Naive thymus-derived CD4-positive, alpha-beta T cell (primary cell): ENCODE data around the gene MAGI2. TPM values are rescaled to one million over a fixed set of nuclear protein-coding genes. Genes with fewer than 3 reads are reported as not detected.

Source experiments
- ATAC-seq: fragments of 150-1000 bp; cut with Tn5 transposase; 2 replicates; pipeline ENCODE4 v1.10.0; 2021; ENCODE audit warnings: mild to moderate bottlenecking, moderate library complexity
- CTCF ChIA-PET: fragments of 350-600 bp; sonication (Branson Sonifier 250); formaldehyde crosslinking; loops from one replicate; lab custom pipeline; 2021; ENCODE audit warnings: antibody characterized with exemption; lab: Charles Lee
- POLR2A ChIA-PET: fragments of 350-600 bp; sonication (Branson Sonifier 250); formaldehyde crosslinking; loops from one replicate; lab custom pipeline; 2021; ENCODE audit warnings: antibody characterized with exemption, inconsistent platforms; lab: Charles Lee
- DNase-seq, 9 donors: peaks; one replicate each; pipeline versions ENCODE4 v3.0.0 to v3.0.0-alpha.2; 2020 to 2022; ENCODE audit warnings: mixed read lengths in 1 of 9
- H3K27ac ChIP-seq: one replicate; pipeline ENCODE4 v1.7.0; 2013; ENCODE audit warnings: mild to moderate bottlenecking, low read depth, low read length, moderate library complexity
- H3K27me3 ChIP-seq, 2 donors: one replicate each; pipeline ENCODE4 v1.7.0; 2013; ENCODE audit warnings: low read length in 2 of 2, mild to moderate bottlenecking in 2 of 2, moderate library complexity in 2 of 2; ENCODE audit not compliant: control insufficient read depth in 2 of 2, insufficient read depth in 2 of 2
- H3K36me3 ChIP-seq, 3 experiments: 1 replicate in 2 of 3; 2 replicates in 1 of 3; pipeline ENCODE4 v1.7.0; 2013; ENCODE audit warnings: low read length in 3 of 3, mild to moderate bottlenecking in 3 of 3, moderate library complexity in 1 of 3; ENCODE audit not compliant: insufficient read depth in 3 of 3, control insufficient read depth in 2 of 3
- H3K4me1 ChIP-seq, 2 donors: one replicate each; pipeline ENCODE4 v1.7.0; 2013; ENCODE audit warnings: low read length in 2 of 2, mild to moderate bottlenecking in 2 of 2, moderate library complexity in 1 of 2; ENCODE audit not compliant: control insufficient read depth in 2 of 2, insufficient read depth in 2 of 2
- H3K4me3 ChIP-seq: 2 replicates; pipeline ENCODE4 v1.7.0; 2013; ENCODE audit warnings: mild to moderate bottlenecking, low read length
- H3K9me3 ChIP-seq, 3 experiments: 1 replicate in 2 of 3; 2 replicates in 1 of 3; pipeline ENCODE4 v1.7.0; 2013; ENCODE audit warnings: low read length in 3 of 3; ENCODE audit not compliant: control insufficient read depth in 2 of 3
- H3K27ac Mint-ChIP-seq, 9 donors: one replicate each; pipeline ENCODE4 v1.8.0; 2020 to 2022; ENCODE audit warnings: mixed read lengths in 9 of 9, mild to moderate bottlenecking in 8 of 9, moderate library complexity in 5 of 9, inconsistent platforms in 2 of 9
- H3K27me3 Mint-ChIP-seq, 5 donors: one replicate each; pipeline ENCODE4 v1.8.0; 2021 to 2022; ENCODE audit warnings: mixed read lengths in 5 of 5, mild to moderate bottlenecking in 1 of 5
- H3K36me3 Mint-ChIP-seq, 5 donors: one replicate each; pipeline ENCODE4 v1.8.0; 2020 to 2022; ENCODE audit warnings: mixed read lengths in 5 of 5, mild to moderate bottlenecking in 3 of 5, inconsistent platforms in 1 of 5
- H3K4me1 Mint-ChIP-seq, 7 donors: one replicate each; pipeline ENCODE4 v1.8.0; 2020 to 2022; ENCODE audit warnings: mixed read lengths in 7 of 7, mild to moderate bottlenecking in 3 of 7, inconsistent platforms in 1 of 7
- H3K4me3 Mint-ChIP-seq, 10 donors: one replicate each; pipeline ENCODE4 v1.8.0; 2020 to 2022; ENCODE audit warnings: mild to moderate bottlenecking in 10 of 10, mixed read lengths in 10 of 10, moderate library complexity in 6 of 10, inconsistent platforms in 2 of 10
- H3K9me3 Mint-ChIP-seq, 11 donors: one replicate each; pipeline ENCODE4 v1.8.0; 2020 to 2022; ENCODE audit warnings: mixed read lengths in 11 of 11, mild to moderate bottlenecking in 4 of 11, inconsistent platforms in 1 of 11, moderate library complexity in 1 of 11
- intact Hi-C, 2 donors: fragments of 100-400 bp; cut with micrococcal nuclease; formaldehyde crosslinking; loops; one replicate each; pipeline ENCODE4 v1.15.1; 2023
- polyA plus RNA-seq, 2 donors: library from polyadenylated mRNA; unstranded; fragments of 300-500 nt; fragmentation: Illumina TruSeq; gene quantifications; one replicate each; pipeline ENCODE4 v1.2.3, GENCODE V29; 2021
- total RNA-seq, 6 experiments: library from RNA in 5 of 6; stranded (reverse) in 5 of 6; gene quantifications; 1 replicate in 5 of 6; 2 replicates in 1 of 6; pipeline ENCODE4 v1.2.3 and lab custom pipeline; 2021 to 2026

The MAGI2 gene
- total and polyA plus RNA-seq, 7 experiments from 2014 or later: 0.05 to 0.67 (median 0.15) TPM; not detected in 3

DNA sequence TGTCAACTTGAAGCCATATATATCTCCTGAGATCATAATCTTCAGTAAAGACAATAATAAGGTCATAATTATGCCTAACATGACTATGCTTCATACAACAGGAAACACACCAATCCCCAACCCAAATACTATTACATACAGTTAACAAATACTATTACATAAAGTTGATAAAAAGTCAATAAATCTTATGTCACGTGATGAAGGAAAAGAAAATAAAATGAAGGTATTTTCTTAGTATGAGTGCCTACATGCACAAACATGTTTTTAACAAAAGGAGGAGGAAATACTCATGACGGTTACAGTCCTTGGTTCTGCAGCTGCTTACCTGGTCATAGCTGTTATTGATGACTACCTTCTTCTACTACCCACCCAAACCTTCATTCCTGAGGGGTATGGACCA lies 844.2 kb downstream of the MAGI2 start:
- H3K4me1 Mint-ChIP-seq: no peaks in the 10 kb centered on the region
- intact Hi-C loops: no loop called here
- DNase-seq (no peak), ATAC-seq (no peak)
- Histone ChIP-seq H3K27ac (no peak overlapping the region), H3K27me3 (no peaks in the 10 kb centered on the region), H3K4me3 (no peak overlapping the region), H3K4me1 (no peaks in the 10 kb centered on the region), H3K36me3 (no peaks in the 10 kb centered on the region), H3K9me3 (no peaks in the 10 kb centered on the region)
- H3K27ac Mint-ChIP-seq: no peak overlapping the region
- ChIA-PET POLR2A (no interaction called here), CTCF (no interaction called here)
- H3K27me3 Mint-ChIP-seq: no peaks in the 10 kb centered on the region
- H3K36me3 Mint-ChIP-seq: no peaks in the 10 kb centered on the region
- H3K9me3 Mint-ChIP-seq: peaks cover 0 to 6% (median 0%) of the 10 kb centered on the region in 11 donors
- H3K4me3 Mint-ChIP-seq: no peak overlapping the region

DNA sequence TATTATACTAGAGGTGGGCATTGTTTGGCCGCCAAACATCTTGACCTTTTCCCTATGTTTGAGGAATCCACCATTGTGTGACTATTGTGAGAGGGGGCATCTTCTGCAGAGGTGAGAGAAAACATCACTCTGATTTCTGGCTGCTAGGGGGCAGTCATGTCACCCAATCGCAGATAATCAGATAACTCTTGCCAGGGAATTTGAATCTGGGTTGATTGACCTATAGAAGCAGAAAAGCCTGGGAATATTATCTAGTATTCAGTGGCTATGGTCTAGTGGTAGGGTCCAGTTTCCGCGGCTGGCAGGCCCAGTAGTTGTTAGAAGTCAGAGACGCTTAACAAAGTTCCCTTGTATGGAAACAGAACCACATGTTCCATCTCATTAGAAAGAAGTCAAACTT lies 846.4 kb downstream of the MAGI2 start:
- no peaks in the 10 kb centered on the region for H3K27me3 Mint-ChIP-seq
- Histone ChIP-seq H3K36me3 (no peaks in the 10 kb centered on the region), H3K9me3 (no peaks in the 10 kb centered on the region), H3K27ac (no peak overlapping the region), H3K4me3 (no peak overlapping the region), H3K27me3 (no peaks in the 10 kb centered on the region), H3K4me1 (no peaks in the 10 kb centered on the region)
- H3K36me3 Mint-ChIP-seq: no peaks in the 10 kb centered on the region
- ChIA-PET POLR2A (no interaction called here), CTCF (no interaction called here)
- peaks cover 0 to 6% (median 0%) of the 10 kb centered on the region in 11 donors for H3K9me3 Mint-ChIP-seq
- intact Hi-C loops: no loop called here
- DNase-seq (no peak), ATAC-seq (no peak)
- no peak overlapping the region for H3K27ac Mint-ChIP-seq
- no peak overlapping the region for H3K4me3 Mint-ChIP-seq
- no peaks in the 10 kb centered on the region for H3K4me1 Mint-ChIP-seq

DNA sequence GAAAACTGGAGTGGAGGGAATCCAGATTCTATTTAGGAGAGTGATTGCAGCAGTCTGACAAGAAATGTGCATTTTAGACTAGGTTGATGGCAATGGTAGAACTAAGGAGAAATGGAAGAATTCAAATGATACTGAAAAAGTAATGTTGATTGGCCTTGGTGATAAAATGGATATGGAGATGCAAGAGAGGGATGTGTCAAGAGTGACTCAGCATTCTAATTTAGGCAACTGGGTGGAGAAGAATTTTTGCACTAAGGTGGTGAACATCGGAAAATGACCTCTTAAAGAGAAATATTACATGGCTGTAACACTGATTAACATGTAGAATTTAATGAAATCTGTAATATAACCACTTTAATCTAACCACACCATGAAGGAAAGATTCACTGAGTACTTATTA lies 848.3 kb downstream of the MAGI2 start:
- Histone ChIP-seq H3K27me3 (no peaks in the 10 kb centered on the region), H3K36me3 (no peaks in the 10 kb centered on the region), H3K9me3 (no peaks in the 10 kb centered on the region), H3K27ac (no peak overlapping the region), H3K4me1 (no peaks in the 10 kb centered on the region), H3K4me3 (no peak overlapping the region)
- peaks cover 0 to 6% (median 0%) of the 10 kb centered on the region in 11 donors for H3K9me3 Mint-ChIP-seq
- no peak overlapping the region for H3K27ac Mint-ChIP-seq
- POLR2A ChIA-PET: no interaction called here
- H3K4me1 Mint-ChIP-seq: no peaks in the 10 kb centered on the region
- DNase-seq: no peak
- no peaks in the 10 kb centered on the region for H3K36me3 Mint-ChIP-seq
- CTCF ChIA-PET: no interaction called here
- no peaks in the 10 kb centered on the region for H3K27me3 Mint-ChIP-seq
- H3K4me3 Mint-ChIP-seq: no peak overlapping the region
- intact Hi-C loops: no loop called here
- ATAC-seq: no peak

DNA sequence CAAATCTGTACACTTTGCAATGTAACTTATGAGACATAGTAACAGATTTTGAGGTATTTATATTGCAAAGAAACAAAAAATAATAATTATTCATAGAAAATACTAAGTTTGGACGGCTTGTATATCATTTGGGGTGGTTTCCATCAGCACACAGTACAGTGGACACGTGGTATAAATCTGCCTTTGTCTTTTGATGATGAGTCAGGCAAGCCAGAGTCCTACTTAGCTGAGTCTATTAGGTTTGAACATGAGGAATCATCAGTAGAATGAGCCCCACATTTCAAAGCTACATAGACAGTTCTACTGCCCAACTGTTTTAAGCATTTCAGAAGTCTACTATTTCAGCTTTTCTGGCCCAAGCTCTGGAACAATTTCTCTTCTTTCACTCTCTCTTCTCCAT lies 851.7 kb downstream of the MAGI2 start:
- Histone ChIP-seq H3K27me3 (no peaks in the 10 kb centered on the region), H3K36me3 (no peaks in the 10 kb centered on the region), H3K27ac (no peak overlapping the region), H3K4me3 (no peak overlapping the region), H3K4me1 (no peaks in the 10 kb centered on the region), H3K9me3 (no peaks in the 10 kb centered on the region)
- H3K27me3 Mint-ChIP-seq: no peaks in the 10 kb centered on the region
- DNase-seq (no peak), ATAC-seq (no peak)
- H3K36me3 Mint-ChIP-seq: no peaks in the 10 kb centered on the region
- H3K4me1 Mint-ChIP-seq: no peaks in the 10 kb centered on the region
- no peak overlapping the region for H3K27ac Mint-ChIP-seq
- CTCF ChIA-PET: no interaction called here
- POLR2A ChIA-PET: no interaction called here
- H3K9me3 Mint-ChIP-seq: peaks cover 0 to 1% (median 0%) of the 10 kb centered on the region in 11 donors
- intact Hi-C loops: no loop called here
- no peak overlapping the region for H3K4me3 Mint-ChIP-seq

DNA sequence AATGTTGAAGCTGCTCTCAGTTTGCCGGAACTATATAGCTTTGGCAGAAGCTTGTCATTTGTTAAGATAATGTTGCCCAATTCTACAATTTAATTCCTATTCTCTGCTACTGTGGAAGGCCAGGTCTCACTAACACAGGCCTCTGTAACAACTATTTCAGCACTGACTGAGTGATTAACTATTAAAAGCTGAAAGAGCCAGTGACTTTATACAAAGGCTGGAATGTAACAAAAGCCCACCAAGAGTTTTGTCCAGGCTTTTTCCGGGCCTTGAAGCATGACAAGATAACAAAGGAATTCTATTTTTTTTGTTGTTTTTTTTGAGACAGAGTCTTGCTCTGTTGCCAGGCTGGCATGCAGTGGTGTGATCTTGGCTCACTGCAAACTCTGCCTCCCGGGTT lies 859.3 kb downstream of the MAGI2 start:
- no peaks in the 10 kb centered on the region for H3K36me3 ChIP-seq
- H3K27me3 ChIP-seq: no peaks in the 10 kb centered on the region
- POLR2A ChIA-PET: no interaction called here
- no peak for ATAC-seq
- no peak overlapping the region for H3K4me3 Mint-ChIP-seq
- no peaks in the 10 kb centered on the region for H3K36me3 Mint-ChIP-seq
- H3K9me3 ChIP-seq: no peaks in the 10 kb centered on the region
- DNase-seq: no peak
- no peak overlapping the region for H3K27ac Mint-ChIP-seq
- H3K4me1 ChIP-seq: no peaks in the 10 kb centered on the region
- no peaks in the 10 kb centered on the region for H3K27me3 Mint-ChIP-seq
- intact Hi-C loops: no loop called here
- no peaks in the 10 kb centered on the region for H3K4me1 Mint-ChIP-seq
- H3K27ac ChIP-seq: no peak overlapping the region
- H3K4me3 ChIP-seq: no peak overlapping the region
- H3K9me3 Mint-ChIP-seq: peaks cover 0 to 3% (median 0%) of the 10 kb centered on the region in 11 donors
- CTCF ChIA-PET: no interaction called here

DNA sequence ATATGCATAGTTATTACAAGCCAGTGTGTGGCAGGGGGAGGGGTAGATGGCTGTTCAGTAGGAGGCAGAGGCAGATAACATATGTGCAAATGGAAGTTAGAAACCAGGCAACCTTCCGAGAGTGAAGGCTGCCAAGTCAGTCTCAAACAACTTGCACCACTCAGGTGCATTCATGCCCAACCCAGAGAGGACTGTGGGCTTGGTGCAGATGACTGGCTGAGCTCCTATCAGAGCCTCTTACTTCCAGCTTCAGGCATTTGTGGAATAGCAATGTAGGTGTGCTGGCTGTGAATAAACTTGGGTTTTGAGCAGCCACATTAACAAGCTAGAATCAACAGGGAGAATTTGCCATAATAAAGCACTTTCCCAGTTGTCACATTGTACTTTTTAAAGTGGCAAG lies 865.1 kb downstream of the MAGI2 start:
- no peak for DNase-seq
- no peak overlapping the region for H3K27ac ChIP-seq

DNA sequence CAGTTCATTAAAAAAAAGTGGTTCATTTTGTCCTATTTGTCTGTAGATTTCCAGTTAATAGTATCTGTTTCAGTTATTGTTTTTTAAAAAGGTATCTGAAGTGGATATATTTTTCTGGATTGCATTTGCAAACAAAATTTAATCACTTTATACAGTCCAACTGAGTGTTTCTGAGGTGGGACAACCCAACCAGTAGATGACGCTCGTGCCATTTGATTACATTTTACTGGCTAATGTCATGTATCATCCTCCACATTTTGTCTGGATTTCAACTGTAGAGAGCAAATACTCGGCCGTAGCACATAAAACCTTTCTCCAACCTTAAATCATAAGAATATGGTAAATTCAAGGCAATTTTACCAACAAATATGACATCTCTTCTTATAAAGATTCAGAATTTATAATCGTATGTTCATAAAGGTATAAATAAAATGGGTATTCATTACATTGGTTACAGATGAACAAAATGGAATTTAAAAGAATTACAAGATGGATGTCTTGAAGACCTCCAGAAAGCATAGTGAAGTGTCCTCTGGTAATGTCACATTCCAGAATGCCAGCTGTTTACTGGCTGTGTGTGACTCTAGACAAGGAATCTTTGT lies 865.9 kb downstream of the MAGI2 start:
- H3K9me3 ChIP-seq: no peaks in the 10 kb centered on the region
- Mint-ChIP-seq H3K36me3 (no peaks in the 10 kb centered on the region), H3K9me3 (peaks cover 0 to 7% (median 0%) of the 10 kb centered on the region in 11 donors), H3K27ac (no peak overlapping the region), H3K4me1 (no peaks in the 10 kb centered on the region), H3K27me3 (peaks cover 0 to 3% (median 0%) of the 10 kb centered on the region in 5 donors), H3K4me3 (no peak overlapping the region)
- H3K36me3 ChIP-seq: no peaks in the 10 kb centered on the region
- DNase-seq (no peak), ATAC-seq (no peak)
- H3K4me3 ChIP-seq: no peak overlapping the region
- H3K27ac ChIP-seq: no peak overlapping the region
- H3K4me1 ChIP-seq: no peaks in the 10 kb centered on the region
- POLR2A ChIA-PET: no interaction called here
- CTCF ChIA-PET: no interaction called here
- intact Hi-C loops: no loop called here
- no peaks in the 10 kb centered on the region for H3K27me3 ChIP-seq

More for the DNA sequence above, 865.1 kb downstream of the MAGI2 start:
- Histone ChIP-seq H3K9me3 (no peaks in the 10 kb centered on the region), H3K27me3 (no peaks in the 10 kb centered on the region), H3K4me1 (no peaks in the 10 kb centered on the region), H3K36me3 (no peaks in the 10 kb centered on the region), H3K4me3 (no peak overlapping the region)
- H3K9me3 Mint-ChIP-seq: peaks cover 0 to 7% (median 0%) of the 10 kb centered on the region in 11 donors
- CTCF ChIA-PET: no interaction called here
- H3K36me3 Mint-ChIP-seq: no peaks in the 10 kb centered on the region
- no peak overlapping the region for H3K27ac Mint-ChIP-seq
- intact Hi-C loops: no loop called here
- H3K27me3 Mint-ChIP-seq: peaks cover 0 to 3% (median 0%) of the 10 kb centered on the region in 5 donors
- no peak overlapping the region for H3K4me3 Mint-ChIP-seq
- ATAC-seq: no peak
- no peaks in the 10 kb centered on the region for H3K4me1 Mint-ChIP-seq
- POLR2A ChIA-PET: no interaction called here
